Ovary (tissue), 3 donors: ENCODE data around the gene FYN.

Experiments
- EP300 ChIP-seq: sonication (generic); formaldehyde crosslinking; IDR thresholded peaks from one replicate; pipeline ENCODE4 v1.6.1; 2017; ENCODE audit warnings: antibody characterized with exemption
- POLR2A ChIP-seq: fragments of 450-650 bp; IDR thresholded peaks from one replicate; pipeline ENCODE4 v1.6.1; 2017; ENCODE audit warnings: antibody characterized with exemption, mild to moderate bottlenecking, moderate library complexity
- TF ChIP-seq, protein P1 (sequence below), 3 donors: fragments of 450-650 bp in 2 of 3; fragments of 200-600 bp in 1 of 3; IDR thresholded peaks; one replicate each; pipeline versions ENCODE4 v1.5.1 to v1.8.0; 2016 to 2022; ENCODE audit warnings: antibody characterized with exemption in 3 of 3, mild to moderate bottlenecking in 1 of 3
- donor health status: DM: no; HTN: no; CAD: no.

DNA sequence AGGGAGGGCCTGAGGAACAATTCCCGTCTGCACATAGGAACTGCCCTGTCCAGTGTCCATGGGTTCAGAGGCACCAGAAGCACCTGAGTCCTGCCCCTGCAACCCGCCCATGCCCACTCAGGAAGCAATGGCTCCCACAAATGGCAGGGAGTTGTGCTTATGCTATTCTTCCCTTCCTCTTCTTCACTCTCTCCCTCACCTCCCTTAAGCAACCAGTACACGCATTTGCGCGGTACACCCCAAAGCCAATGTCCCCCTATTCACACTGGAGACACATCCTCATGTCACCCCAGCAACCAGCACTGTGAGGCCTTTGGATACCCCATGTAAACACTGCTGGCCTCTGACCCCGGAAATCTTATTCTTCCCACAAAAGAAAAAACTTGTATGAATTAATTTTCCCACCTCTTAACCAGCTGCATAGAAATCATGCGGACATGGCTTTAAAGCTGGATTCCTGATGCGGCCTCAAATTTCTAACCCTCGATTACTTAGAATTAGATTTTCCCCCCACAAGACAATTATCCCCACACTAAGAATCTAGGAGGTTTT lies 30.9 kb downstream of the FYN start:
- TF ChIP-seq, protein P1, sequence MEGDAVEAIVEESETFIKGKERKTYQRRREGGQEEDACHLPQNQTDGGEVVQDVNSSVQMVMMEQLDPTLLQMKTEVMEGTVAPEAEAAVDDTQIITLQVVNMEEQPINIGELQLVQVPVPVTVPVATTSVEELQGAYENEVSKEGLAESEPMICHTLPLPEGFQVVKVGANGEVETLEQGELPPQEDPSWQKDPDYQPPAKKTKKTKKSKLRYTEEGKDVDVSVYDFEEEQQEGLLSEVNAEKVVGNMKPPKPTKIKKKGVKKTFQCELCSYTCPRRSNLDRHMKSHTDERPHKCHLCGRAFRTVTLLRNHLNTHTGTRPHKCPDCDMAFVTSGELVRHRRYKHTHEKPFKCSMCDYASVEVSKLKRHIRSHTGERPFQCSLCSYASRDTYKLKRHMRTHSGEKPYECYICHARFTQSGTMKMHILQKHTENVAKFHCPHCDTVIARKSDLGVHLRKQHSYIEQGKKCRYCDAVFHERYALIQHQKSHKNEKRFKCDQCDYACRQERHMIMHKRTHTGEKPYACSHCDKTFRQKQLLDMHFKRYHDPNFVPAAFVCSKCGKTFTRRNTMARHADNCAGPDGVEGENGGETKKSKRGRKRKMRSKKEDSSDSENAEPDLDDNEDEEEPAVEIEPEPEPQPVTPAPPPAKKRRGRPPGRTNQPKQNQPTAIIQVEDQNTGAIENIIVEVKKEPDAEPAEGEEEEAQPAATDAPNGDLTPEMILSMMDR (IDR thresholded peaks at IDR 0.05): no peak
- TF ChIP-seq EP300 (no peak), POLR2A (no peak)
